ENCODE measurements around the gene TRUB1. TPM values are rescaled to one million over a fixed set of nuclear protein-coding genes. Genes with fewer than 3 reads are reported as not detected.
"Not testable (repeated sequence)": the region's sequence is repeated elsewhere in the genome, so short reads cannot be mapped to it uniquely, and the experiment has no call there.

TRUB1 gene
- polyA plus RNA-seq (2013, experiment 1 of 2; ENCODE audit: insufficient read length), result 18.1 TPM
- polyA plus RNA-seq (2013, experiment 2 of 2; ENCODE audit: insufficient read length), result 14.5 TPM

GRCh38 chr10:114937962-114938855 lies at the start of gene TRUB1:
TSS of gene TRUB1 (plus strand) at chr10:114938195. CDS start at chr10:114938254, 59 bp downstream.
- DNase-seq, result peak; percentile 96

- no peak for DNase-seq
These were observed 44.7 kb upstream of the TRUB1 start for GRCh38 chr10:114893251-114893650.

- DNase-seq, result no peak
These were observed 43.1 kb upstream of the TRUB1 start for GRCh38 chr10:114894911-114895310.

GRCh38 chr10:114897011-114897410 lies 41.0 kb upstream of the TRUB1 start:
- DNase-seq, result not testable (repeated sequence)

- no peak for DNase-seq
These were observed 40.4 kb upstream of the TRUB1 start for GRCh38 chr10:114897593-114897992.

GRCh38 chr10:114899982-114900381 lies 38.0 kb upstream of the TRUB1 start:
- no peak for DNase-seq

- no peak for DNase-seq
These were observed 37.3 kb upstream of the TRUB1 start for GRCh38 chr10:114900658-114901057.

- DNase-seq, result peak; percentile 62
These were observed 35.8 kb upstream of the TRUB1 start for GRCh38 chr10:114902151-114902550.

GRCh38 chr10:114905450-114905849 lies 32.5 kb upstream of the TRUB1 start:
- DNase-seq, result peak; percentile 89

- DNase-seq, result peak; percentile 67
These were observed 31.0 kb upstream of the TRUB1 start for GRCh38 chr10:114906981-114907380.

- no peak for DNase-seq
These were observed 29.1 kb upstream of the TRUB1 start for GRCh38 chr10:114908896-114909295.

- DNase-seq, result no peak
These were observed 26.8 kb upstream of the TRUB1 start for GRCh38 chr10:114911052-114911711.

GRCh38 chr10:114911801-114912469 lies 26.1 kb upstream of the TRUB1 start:
- no peak for DNase-seq

- DNase-seq, result no peak
These were observed 25.5 kb upstream of the TRUB1 start for GRCh38 chr10:114912470-114912859.

GRCh38 chr10:114914560-114914959 lies 23.4 kb upstream of the TRUB1 start:
- DNase-seq, result no peak

GRCh38 chr10:114915294-114915693 lies 22.7 kb upstream of the TRUB1 start:
- DNase-seq, result no peak

- no peak for DNase-seq
These were observed 21.3 kb upstream of the TRUB1 start for GRCh38 chr10:114916653-114917052.

- no peak for DNase-seq
These were observed 20.5 kb upstream of the TRUB1 start for GRCh38 chr10:114917459-114917858.

- peak; percentile 55 for DNase-seq
These were observed 19.9 kb upstream of the TRUB1 start for GRCh38 chr10:114917927-114918672.

- DNase-seq, result peak; percentile 40
These were observed 17.5 kb upstream of the TRUB1 start for GRCh38 chr10:114920459-114920858.

GRCh38 chr10:114922003-114922402 lies 16.0 kb upstream of the TRUB1 start:
- DNase-seq, result no peak

GRCh38 chr10:114923551-114923950 lies 14.4 kb upstream of the TRUB1 start:
- no peak for DNase-seq
